ENCODE data around the gene MACROD2.

- TF ChIP-seq, protein P1, sequence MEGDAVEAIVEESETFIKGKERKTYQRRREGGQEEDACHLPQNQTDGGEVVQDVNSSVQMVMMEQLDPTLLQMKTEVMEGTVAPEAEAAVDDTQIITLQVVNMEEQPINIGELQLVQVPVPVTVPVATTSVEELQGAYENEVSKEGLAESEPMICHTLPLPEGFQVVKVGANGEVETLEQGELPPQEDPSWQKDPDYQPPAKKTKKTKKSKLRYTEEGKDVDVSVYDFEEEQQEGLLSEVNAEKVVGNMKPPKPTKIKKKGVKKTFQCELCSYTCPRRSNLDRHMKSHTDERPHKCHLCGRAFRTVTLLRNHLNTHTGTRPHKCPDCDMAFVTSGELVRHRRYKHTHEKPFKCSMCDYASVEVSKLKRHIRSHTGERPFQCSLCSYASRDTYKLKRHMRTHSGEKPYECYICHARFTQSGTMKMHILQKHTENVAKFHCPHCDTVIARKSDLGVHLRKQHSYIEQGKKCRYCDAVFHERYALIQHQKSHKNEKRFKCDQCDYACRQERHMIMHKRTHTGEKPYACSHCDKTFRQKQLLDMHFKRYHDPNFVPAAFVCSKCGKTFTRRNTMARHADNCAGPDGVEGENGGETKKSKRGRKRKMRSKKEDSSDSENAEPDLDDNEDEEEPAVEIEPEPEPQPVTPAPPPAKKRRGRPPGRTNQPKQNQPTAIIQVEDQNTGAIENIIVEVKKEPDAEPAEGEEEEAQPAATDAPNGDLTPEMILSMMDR (IDR thresholded peaks at IDR 0.05 in 2 of 3, conservative IDR thresholded peaks at IDR 0.05 in 1 of 3; ENCODE audit: borderline replicate concordance in 1 of 3, insufficient read depth in 1 of 3, low read depth in 2 of 3, low read length in 2 of 3) = no peak
- TF ChIP-seq RAD21 (IDR thresholded peaks at IDR 0.05; ENCODE audit: low read depth) (no peak), TCF7L2 (IDR thresholded peaks at IDR 0.05; ENCODE audit: borderline replicate concordance, extremely low read depth, insufficient read depth, insufficient read length) (no peak), ZFX (IDR thresholded peaks at IDR 0.05) (no peak), EZH2phosphoT487 (IDR thresholded peaks at IDR 0.05; ENCODE audit: borderline replicate concordance) (no peak), POLR2A (IDR thresholded peaks at IDR 0.05; ENCODE audit: borderline replicate concordance, extremely low read depth, insufficient read depth, insufficient read length) (no peak), ATF3 (IDR thresholded peaks at IDR 0.05) (no peak), ELF1 (IDR thresholded peaks at IDR 0.05; ENCODE audit: borderline replicate concordance, low read depth) (no peak), ZNF274 (IDR thresholded peaks at IDR 0.05; ENCODE audit: low read depth, low read length) (no peak)
- TF ChIP-seq, protein P2, sequence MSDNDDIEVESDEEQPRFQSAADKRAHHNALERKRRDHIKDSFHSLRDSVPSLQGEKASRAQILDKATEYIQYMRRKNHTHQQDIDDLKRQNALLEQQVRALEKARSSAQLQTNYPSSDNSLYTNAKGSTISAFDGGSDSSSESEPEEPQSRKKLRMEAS (IDR thresholded peaks at IDR 0.05) = no peak
- TF ChIP-seq, protein P3, sequence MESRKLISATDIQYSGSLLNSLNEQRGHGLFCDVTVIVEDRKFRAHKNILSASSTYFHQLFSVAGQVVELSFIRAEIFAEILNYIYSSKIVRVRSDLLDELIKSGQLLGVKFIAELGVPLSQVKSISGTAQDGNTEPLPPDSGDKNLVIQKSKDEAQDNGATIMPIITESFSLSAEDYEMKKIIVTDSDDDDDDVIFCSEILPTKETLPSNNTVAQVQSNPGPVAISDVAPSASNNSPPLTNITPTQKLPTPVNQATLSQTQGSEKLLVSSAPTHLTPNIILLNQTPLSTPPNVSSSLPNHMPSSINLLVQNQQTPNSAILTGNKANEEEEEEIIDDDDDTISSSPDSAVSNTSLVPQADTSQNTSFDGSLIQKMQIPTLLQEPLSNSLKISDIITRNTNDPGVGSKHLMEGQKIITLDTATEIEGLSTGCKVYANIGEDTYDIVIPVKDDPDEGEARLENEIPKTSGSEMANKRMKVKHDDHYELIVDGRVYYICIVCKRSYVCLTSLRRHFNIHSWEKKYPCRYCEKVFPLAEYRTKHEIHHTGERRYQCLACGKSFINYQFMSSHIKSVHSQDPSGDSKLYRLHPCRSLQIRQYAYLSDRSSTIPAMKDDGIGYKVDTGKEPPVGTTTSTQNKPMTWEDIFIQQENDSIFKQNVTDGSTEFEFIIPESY (IDR thresholded peaks at IDR 0.05; ENCODE audit: extremely low read depth, insufficient replicate concordance, low read length) = no peak
Observed at GRCh38 chr20:15166744-15167143, 1171.4 kb downstream of the MACROD2 start.

Data from HCT116 (cell line).